Measurements from ENCODE around the gene IL17REL. TPM values are rescaled to one million over a fixed set of nuclear protein-coding genes. Genes with fewer than 3 reads are reported as not detected.

The IL17REL gene
- total RNA-seq, 1 donor from 2014 or later = not detected

DNA sequence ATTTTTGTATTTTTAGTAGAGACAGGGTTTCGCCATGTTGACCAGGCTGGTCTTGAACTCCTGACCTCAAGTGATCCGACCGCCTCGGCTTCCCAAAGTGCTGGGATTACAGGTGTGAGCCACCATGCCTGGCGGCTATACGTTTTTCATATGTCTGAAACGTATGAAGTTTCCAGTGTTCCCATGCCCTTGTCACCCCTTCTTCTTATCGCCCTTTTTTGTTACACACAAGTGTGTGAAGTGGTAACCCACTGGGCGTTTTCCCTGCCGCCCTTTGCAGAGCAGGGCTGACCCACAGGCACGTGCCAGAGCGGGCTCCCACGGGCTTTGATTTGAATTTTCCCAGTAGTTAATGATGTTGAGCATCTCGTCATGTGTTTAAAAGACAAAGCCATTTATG, 35.0 kb downstream of the IL17REL start:
- TF ChIP-seq, protein P1, sequence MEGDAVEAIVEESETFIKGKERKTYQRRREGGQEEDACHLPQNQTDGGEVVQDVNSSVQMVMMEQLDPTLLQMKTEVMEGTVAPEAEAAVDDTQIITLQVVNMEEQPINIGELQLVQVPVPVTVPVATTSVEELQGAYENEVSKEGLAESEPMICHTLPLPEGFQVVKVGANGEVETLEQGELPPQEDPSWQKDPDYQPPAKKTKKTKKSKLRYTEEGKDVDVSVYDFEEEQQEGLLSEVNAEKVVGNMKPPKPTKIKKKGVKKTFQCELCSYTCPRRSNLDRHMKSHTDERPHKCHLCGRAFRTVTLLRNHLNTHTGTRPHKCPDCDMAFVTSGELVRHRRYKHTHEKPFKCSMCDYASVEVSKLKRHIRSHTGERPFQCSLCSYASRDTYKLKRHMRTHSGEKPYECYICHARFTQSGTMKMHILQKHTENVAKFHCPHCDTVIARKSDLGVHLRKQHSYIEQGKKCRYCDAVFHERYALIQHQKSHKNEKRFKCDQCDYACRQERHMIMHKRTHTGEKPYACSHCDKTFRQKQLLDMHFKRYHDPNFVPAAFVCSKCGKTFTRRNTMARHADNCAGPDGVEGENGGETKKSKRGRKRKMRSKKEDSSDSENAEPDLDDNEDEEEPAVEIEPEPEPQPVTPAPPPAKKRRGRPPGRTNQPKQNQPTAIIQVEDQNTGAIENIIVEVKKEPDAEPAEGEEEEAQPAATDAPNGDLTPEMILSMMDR (conservative IDR thresholded peaks at IDR 0.05; ENCODE audit: low read depth, low read length) = no peak
- H3K4me3 ChIP-seq (ENCODE audit: low read depth, low read length) = no peak overlapping the region
- no peak for DNase-seq (ENCODE audit: low read depth)

DNA sequence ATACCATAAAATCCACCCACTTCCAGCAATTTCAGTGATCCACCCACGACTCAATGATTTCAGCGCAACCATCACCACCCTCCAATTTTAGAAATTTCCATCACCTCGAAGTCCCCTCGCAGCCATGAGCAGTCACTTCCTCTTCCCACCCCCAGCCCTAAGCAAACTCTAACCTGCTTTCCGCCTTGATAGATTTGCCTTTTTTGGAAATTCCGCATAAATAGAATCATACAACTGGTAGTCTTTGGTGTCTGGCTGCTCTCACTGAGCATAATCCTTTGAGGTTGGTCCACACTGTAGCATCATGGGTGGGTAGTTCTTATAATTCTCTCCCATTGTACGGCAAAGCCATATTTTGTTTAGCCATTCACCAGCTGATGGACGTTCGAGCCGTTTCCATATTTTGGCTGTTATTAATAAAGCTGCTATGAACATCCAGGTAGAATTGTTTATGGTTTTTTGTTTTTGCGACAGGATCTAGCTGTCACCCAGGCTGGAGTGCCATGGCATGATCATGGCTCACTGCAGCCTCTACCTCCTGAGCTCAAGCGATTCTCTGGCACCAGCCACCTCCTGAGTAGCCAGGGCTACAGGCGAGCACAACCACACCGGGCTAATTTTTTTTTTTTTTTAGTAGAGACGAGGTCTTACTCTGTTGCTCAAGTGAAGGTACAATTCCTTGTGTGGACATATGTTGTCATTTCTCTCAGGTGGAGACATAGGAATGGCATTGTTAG, 36.0 kb downstream of the IL17REL start:
- no peak overlapping the region for H3K4me3 ChIP-seq (ENCODE audit: low read depth, low read length)
- TF ChIP-seq, protein P1 (conservative IDR thresholded peaks at IDR 0.05; ENCODE audit: low read depth, low read length) = no peak
- no peak for DNase-seq (ENCODE audit: low read depth)

DNA sequence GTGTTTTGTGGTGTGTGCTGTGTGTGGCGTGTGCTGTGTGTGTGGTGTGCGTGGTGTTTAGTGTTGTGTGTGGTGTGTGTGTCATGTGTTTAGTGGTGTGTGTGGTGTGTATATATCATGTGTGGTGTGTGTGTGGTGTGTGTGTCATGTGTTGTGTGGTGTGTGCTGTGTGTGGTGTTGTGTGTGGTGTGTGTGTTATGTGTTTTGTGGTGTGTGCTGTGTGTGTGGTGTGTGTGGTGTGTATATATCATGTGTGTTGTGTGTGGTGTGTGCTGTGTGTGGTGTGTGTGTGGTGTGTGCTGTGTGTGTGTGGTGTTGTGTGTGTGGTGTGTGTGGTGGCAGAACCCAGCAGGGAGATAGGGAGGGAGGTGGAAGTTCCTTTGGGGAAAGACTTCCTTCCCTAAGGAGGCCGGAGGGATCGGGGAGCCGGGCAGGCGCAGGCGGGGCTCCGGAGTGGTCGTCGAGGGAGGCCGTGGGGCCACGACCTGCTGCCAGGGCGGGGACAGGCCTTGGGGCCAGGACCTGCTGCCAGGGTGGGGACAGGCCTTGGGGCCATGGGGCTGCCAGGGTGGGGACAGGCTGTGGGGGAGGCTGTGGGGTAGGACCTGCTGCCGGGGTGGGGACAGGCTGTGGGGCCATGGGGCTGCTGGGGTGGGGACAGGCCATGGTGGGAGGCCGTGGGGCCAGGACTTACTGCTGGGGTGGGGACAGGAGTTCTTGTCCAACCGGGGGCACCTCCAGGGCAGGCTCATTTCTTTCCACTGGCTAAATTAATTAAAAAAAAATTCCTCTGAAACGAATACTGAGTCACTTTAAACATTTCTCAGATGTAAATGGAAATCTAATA, 36.8 kb downstream of the IL17REL start:
- no peak overlapping the region for H3K4me3 ChIP-seq (ENCODE audit: low read depth, low read length)
- DNase-seq (ENCODE audit: low read depth) = no peak
- TF ChIP-seq, protein P1 (conservative IDR thresholded peaks at IDR 0.05; ENCODE audit: low read depth, low read length) = no peak

DNA sequence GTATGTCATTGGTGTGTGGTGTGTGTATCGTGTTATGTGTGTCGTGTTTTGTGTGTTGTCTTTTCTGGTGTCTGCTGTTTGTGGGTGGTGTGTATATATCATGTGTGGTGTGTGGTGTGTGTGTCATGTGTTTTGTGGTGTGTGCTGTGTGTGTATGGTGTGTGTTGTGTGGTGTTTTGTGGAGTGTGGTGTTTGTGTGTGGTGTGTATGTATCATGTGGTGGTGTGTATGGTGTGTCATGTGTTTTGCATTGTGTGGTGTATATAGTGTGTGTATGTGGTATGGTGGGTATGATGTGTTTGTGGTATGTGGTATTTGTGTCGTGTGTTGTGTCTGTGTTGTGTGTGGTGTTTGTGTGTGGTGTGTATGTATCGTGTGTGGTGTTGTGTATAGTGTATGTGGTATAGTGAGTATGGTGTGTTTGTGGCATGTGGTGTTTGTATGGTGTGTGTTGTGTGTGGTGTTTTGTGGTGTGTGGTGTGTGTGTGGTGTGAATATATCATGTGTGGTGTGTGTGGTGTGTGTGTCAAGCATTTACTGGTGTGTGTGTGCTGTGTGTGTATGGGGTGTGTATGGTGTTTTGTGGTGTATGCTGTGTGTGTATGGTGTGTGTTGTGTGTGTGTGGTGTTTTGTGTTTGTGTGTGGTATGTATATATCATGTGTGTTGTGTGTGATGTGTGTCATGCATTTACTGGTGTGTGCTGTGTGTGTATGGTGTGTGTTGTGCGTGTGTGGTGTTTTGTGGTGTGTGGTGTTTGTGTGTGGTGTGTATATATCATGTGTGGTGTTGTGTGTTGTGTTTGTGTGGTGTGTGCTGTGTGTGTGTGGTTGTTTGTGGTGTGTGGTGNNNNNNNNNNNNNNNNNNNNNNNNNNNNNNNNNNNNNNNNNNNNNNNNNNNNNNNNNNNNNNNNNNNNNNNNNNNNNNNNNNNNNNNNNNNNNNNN, 39.3 kb downstream of the IL17REL start:
- DNase-seq (ENCODE audit: low read depth) = no peak
- TF ChIP-seq, protein P1 (conservative IDR thresholded peaks at IDR 0.05; ENCODE audit: low read depth, low read length) = no peak
- no peak overlapping the region for H3K4me3 ChIP-seq (ENCODE audit: low read depth, low read length)

DNA sequence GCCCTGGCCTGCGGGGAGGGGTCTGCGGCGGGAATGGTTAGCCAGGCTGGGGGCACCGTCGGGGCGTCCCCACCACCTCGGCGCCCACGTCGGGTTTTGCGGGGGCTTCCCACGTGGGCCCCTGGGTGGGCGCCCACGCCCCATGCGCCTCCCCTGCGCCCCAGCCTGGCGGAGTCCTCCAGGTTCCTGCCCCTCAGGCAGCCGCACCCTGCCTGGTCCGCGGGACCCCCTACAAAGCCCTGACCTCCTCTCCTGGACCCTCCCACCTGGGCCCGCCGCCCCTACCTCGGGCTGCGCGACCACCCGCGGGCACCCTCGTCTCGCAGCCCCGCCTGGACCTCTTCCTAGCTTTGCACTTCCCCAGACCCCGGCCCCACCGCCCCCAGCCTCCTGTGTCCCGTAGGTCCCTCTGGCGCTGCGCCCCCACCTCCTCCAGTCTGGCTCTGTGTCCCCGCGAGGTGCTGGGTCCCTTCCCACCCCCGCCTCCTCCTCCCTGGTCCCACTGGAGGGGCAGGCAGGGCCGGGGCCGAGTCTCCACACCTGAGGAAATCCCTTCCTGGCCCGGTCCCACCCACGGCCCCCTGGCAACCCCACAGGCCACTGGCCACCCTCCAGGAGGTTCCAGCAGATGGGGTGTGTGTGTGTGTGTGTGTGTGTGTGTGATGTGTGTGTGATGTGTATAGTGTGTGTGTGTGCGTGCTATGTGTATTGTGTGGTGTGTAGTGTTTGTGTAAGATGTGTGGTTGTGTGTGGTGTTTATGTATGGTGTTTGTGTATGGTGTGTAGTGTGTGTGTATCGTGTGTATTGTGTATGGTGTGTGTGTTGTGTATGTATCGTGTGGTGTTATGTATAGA, 40.2 kb downstream of the IL17REL start:
- peak overlapping the region; percentile 59 for H3K4me3 ChIP-seq (ENCODE audit: low read depth, low read length)
- TF ChIP-seq, protein P1 (conservative IDR thresholded peaks at IDR 0.05; ENCODE audit: low read depth, low read length) = no peak
- DNase-seq (ENCODE audit: low read depth) = no peak
